Smooth muscle cell of the coronary artery (primary cell): ENCODE measurements around the gene CNTN5. TPM values are rescaled to one million over a fixed set of nuclear protein-coding genes. Genes with fewer than 3 reads are reported as not detected.

ENCODE experiments used
- total RNA-seq: library from RNA; depleted of rRNA; stranded (reverse); fragments of >200 nt; gene quantifications from 2 replicates; pipeline ENCODE4 v1.2.3, GENCODE V29; 2014; ENCODE audit warnings: low replicate concordance

Gene CNTN5
- 0.15 TPM in 1 of 2 replicates, not detected in the other for total RNA-seq

GRCh38 chr11:99020352-99021225 is at the start of gene CNTN5:
TSS of gene CNTN5 (plus strand) at chr11:99020949.

